HL-60 (cell line): Measurements from ENCODE around the gene EDIL3.

Source experiments
- DNase-seq, 2 experiments: peaks; one replicate each; pipeline ENCODE4 v3.0.0-alpha.2; 2010 to 2020; ENCODE audit warnings: low read depth in 1 of 2, low spot score in 1 of 2
- H3K27ac ChIP-seq: fragments of 250-450 bp; sonication (Bioruptor Pico); replicated peaks from 2 replicates; pipeline ENCODE4 v1.5.1; 2020; ENCODE audit warnings: mild to moderate bottlenecking, moderate library complexity
- H3K27me3 ChIP-seq: fragments of 250-450 bp; sonication (Bioruptor Pico); 2 replicates; pipeline ENCODE4 v1.5.1; 2021; ENCODE audit warnings: mild to moderate bottlenecking, moderate library complexity; ENCODE audit not compliant: insufficient read depth, poor library complexity, severe bottlenecking
- H3K4me3 ChIP-seq: replicated peaks from 2 replicates; pipeline ENCODE4 v1.5.1; 2011; ENCODE audit warnings: mild to moderate bottlenecking, control low read depth, low read length; ENCODE audit not compliant: insufficient read depth
- GABPA ChIP-seq: IDR thresholded peaks from 2 replicates; pipeline ENCODE4 v1.6.1; 2012; ENCODE audit warnings: low read depth
- POLR2AphosphoS5 ChIP-seq: IDR thresholded peaks from 2 replicates; pipeline ENCODE4 v1.6.1; 2012; ENCODE audit warnings: low read depth
- SPI1 ChIP-seq: IDR thresholded peaks from 2 replicates; pipeline ENCODE4 v1.6.1; 2012; ENCODE audit warnings: low read depth, mild to moderate bottlenecking, borderline replicate concordance
- TF ChIP-seq, protein P1 (sequence below): IDR thresholded peaks from 2 replicates; pipeline ENCODE4 v1.6.1; 2012; ENCODE audit warnings: low read depth; ENCODE audit not compliant: insufficient replicate concordance
- TF ChIP-seq, protein P2 (sequence below): IDR thresholded peaks from one replicate; pipeline ENCODE4 v1.5.1; 2011; ENCODE audit warnings: low read length, control low read depth, inconsistent platforms; ENCODE audit not compliant: insufficient read depth

The EDIL3 gene

DNA sequence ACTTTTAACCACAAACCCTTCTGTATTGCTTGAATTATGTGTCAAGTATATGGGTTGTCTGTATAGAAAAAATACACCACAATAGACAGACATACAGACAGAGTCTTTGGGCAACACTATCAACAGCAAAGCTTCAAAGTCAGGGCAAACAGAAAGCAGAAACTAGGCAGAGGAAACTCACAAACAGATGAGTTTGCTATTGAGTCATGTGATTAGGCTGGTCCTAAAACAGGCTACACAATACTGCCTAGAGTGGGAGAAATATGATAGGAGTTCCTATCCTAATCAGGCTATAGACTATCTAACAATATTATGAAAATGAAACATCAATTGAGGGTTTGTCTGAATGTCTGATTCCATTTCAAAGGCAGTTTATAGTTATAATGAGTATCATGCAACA is 156.4 kb downstream of the EDIL3 start:
- H3K4me3 ChIP-seq, result no peak overlapping the region
- TF ChIP-seq, protein P1, sequence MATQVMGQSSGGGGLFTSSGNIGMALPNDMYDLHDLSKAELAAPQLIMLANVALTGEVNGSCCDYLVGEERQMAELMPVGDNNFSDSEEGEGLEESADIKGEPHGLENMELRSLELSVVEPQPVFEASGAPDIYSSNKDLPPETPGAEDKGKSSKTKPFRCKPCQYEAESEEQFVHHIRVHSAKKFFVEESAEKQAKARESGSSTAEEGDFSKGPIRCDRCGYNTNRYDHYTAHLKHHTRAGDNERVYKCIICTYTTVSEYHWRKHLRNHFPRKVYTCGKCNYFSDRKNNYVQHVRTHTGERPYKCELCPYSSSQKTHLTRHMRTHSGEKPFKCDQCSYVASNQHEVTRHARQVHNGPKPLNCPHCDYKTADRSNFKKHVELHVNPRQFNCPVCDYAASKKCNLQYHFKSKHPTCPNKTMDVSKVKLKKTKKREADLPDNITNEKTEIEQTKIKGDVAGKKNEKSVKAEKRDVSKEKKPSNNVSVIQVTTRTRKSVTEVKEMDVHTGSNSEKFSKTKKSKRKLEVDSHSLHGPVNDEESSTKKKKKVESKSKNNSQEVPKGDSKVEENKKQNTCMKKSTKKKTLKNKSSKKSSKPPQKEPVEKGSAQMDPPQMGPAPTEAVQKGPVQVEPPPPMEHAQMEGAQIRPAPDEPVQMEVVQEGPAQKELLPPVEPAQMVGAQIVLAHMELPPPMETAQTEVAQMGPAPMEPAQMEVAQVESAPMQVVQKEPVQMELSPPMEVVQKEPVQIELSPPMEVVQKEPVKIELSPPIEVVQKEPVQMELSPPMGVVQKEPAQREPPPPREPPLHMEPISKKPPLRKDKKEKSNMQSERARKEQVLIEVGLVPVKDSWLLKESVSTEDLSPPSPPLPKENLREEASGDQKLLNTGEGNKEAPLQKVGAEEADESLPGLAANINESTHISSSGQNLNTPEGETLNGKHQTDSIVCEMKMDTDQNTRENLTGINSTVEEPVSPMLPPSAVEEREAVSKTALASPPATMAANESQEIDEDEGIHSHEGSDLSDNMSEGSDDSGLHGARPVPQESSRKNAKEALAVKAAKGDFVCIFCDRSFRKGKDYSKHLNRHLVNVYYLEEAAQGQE, result no peak
- no peak for TF ChIP-seq SPI1
- TF ChIP-seq GABPA, result no peak
- TF ChIP-seq, protein P2, sequence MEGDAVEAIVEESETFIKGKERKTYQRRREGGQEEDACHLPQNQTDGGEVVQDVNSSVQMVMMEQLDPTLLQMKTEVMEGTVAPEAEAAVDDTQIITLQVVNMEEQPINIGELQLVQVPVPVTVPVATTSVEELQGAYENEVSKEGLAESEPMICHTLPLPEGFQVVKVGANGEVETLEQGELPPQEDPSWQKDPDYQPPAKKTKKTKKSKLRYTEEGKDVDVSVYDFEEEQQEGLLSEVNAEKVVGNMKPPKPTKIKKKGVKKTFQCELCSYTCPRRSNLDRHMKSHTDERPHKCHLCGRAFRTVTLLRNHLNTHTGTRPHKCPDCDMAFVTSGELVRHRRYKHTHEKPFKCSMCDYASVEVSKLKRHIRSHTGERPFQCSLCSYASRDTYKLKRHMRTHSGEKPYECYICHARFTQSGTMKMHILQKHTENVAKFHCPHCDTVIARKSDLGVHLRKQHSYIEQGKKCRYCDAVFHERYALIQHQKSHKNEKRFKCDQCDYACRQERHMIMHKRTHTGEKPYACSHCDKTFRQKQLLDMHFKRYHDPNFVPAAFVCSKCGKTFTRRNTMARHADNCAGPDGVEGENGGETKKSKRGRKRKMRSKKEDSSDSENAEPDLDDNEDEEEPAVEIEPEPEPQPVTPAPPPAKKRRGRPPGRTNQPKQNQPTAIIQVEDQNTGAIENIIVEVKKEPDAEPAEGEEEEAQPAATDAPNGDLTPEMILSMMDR, result no peak
- no peak for TF ChIP-seq POLR2AphosphoS5
- no peak for DNase-seq
- no peaks in the 10 kb centered on the region for H3K27me3 ChIP-seq
- no peak overlapping the region for H3K27ac ChIP-seq

DNA sequence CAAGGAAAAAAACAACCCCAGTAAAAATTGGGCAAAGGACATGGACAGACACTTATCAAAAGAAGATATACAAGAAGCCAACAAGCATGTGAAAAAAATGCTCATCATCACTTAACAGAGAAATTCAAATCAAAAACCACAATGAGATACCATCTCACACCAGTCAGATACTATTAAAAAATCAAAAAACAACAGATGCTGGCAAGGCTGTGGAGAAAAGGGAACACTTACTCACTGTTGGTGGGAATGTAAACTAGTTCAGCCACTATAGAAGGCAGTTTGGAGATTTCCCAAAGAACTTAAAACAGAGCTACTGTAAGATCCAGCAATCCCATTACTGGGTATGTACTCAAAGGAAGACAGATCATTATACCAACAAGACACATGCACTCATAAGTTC is 157.4 kb downstream of the EDIL3 start:
- Histone ChIP-seq H3K27ac (no peak overlapping the region), H3K27me3 (no peaks in the 10 kb centered on the region), H3K4me3 (no peak overlapping the region)
- TF ChIP-seq, protein P2, result no peak
- no peak for TF ChIP-seq GABPA
- no peak for TF ChIP-seq POLR2AphosphoS5
- TF ChIP-seq SPI1, result no peak
- TF ChIP-seq, protein P1, result no peak
- DNase-seq, result no peak

GRCh38 chr5:84218546-84218945 is 166.1 kb downstream of the EDIL3 start:
- H3K4me3 ChIP-seq, result no peak overlapping the region
- no peak overlapping the region for H3K27ac ChIP-seq
- no peak for DNase-seq
- TF ChIP-seq SPI1 (no peak), POLR2AphosphoS5 (no peak), GABPA (no peak)
- TF ChIP-seq, protein P1, result no peak
- TF ChIP-seq, protein P2, result no peak
- no peaks in the 10 kb centered on the region for H3K27me3 ChIP-seq
